Measurements from ENCODE around the gene UBLCP1. TPM values are rescaled to one million over a fixed set of nuclear protein-coding genes. Genes with fewer than 3 reads are reported as not detected.
"Not testable (repeated sequence)": the region's sequence is repeated elsewhere in the genome, so short reads cannot be mapped to it uniquely, and the experiment has no call there.

The UBLCP1 gene
- polyA plus RNA-seq, 1 donor, result 25.4 TPM

DNA sequence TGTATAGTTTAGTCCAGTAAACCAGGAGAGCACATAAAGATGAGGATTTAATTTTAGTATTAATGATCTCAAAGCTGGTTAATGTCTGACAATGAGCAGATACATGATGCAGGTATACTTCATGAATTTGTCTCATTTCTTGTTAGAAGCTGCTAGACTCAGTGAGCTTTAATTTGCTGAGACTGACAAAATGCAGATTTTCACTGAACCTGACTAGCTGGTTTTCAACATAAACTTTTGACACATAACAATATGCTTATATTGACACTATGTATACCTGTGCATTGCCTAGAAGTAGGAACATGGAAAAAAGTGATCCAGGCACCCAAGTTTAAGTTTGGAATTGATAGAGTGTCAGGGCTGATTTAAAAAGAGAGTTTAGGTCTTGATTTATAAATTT lies 10.8 kb downstream of the UBLCP1 start:
- Histone ChIP-seq H3K27me3 (ENCODE audit: control insufficient read depth, insufficient read depth, low read length) (no peaks in the 10 kb centered on the region), H3K4me1 (ENCODE audit: control insufficient read depth, insufficient read depth, low read length) (no peaks in the 10 kb centered on the region), H3K4me3 (ENCODE audit: low read length) (no peak overlapping the region), H3K36me3 (ENCODE audit: control insufficient read depth, insufficient read depth, low read length) (peaks cover 33% of the 10 kb centered on the region), H3K27ac (ENCODE audit: low read length) (no peak overlapping the region), H3K9me3 (ENCODE audit: control insufficient read depth, low read depth, low read length) (no peaks in the 10 kb centered on the region)
- no peak for DNase-seq

- Histone ChIP-seq H3K27me3 (ENCODE audit: control insufficient read depth, insufficient read depth, low read length) (no peaks in the 10 kb centered on the region), H3K36me3 (ENCODE audit: control insufficient read depth, insufficient read depth, low read length) (peaks cover 35% of the 10 kb centered on the region), H3K4me1 (ENCODE audit: control insufficient read depth, insufficient read depth, low read length) (no peaks in the 10 kb centered on the region), H3K27ac (ENCODE audit: low read length) (no peak overlapping the region), H3K4me3 (ENCODE audit: low read length) (no peak overlapping the region), H3K9me3 (ENCODE audit: control insufficient read depth, low read depth, low read length) (no peaks in the 10 kb centered on the region)
- DNase-seq, result no peak
Measured at GRCh38 chr5:159274676-159275075, 11.6 kb downstream of the UBLCP1 start.

GRCh38 chr5:159286420-159287035 lies 23.4 kb downstream of the UBLCP1 start:
- peak in 1 of 2 donors; percentile 8 for DNase-seq

GRCh38 chr5:159290741-159291140 lies 27.7 kb downstream of the UBLCP1 start:
- no peaks in the 10 kb centered on the region for H3K36me3 ChIP-seq (ENCODE audit: control insufficient read depth, insufficient read depth, low read length)
- no peaks in the 10 kb centered on the region for H3K4me1 ChIP-seq (ENCODE audit: control insufficient read depth, insufficient read depth, low read length)
- no peaks in the 10 kb centered on the region for H3K9me3 ChIP-seq (ENCODE audit: control insufficient read depth, low read depth, low read length)
- DNase-seq, result no peak
- no peaks in the 10 kb centered on the region for H3K27me3 ChIP-seq (ENCODE audit: control insufficient read depth, insufficient read depth, low read length)
- WGBS (ENCODE audit: insufficient coverage, low lambda C conversion rate), result 86% methylated on average over 1 of the region's 4 CpGs
- H3K27ac ChIP-seq (ENCODE audit: low read length), result no peak overlapping the region
- no peak overlapping the region for H3K4me3 ChIP-seq (ENCODE audit: low read length)

More at GRCh38 chr5:159286420-159287035, 23.4 kb downstream of the UBLCP1 start:
- H3K36me3 ChIP-seq (ENCODE audit: control insufficient read depth, insufficient read depth, low read length), result peaks cover 5% of the 10 kb centered on the region
- H3K27ac ChIP-seq (ENCODE audit: low read length), result no peak overlapping the region
- no peaks in the 10 kb centered on the region for H3K27me3 ChIP-seq (ENCODE audit: control insufficient read depth, insufficient read depth, low read length)
- H3K9me3 ChIP-seq (ENCODE audit: control insufficient read depth, low read depth, low read length), result no peaks in the 10 kb centered on the region
- WGBS (ENCODE audit: insufficient coverage, low lambda C conversion rate), result 90% methylated on average over 4 of the region's 8 CpGs
- H3K4me1 ChIP-seq (ENCODE audit: control insufficient read depth, insufficient read depth, low read length), result no peaks in the 10 kb centered on the region
- H3K4me3 ChIP-seq (ENCODE audit: low read length), result no peak overlapping the region

DNA sequence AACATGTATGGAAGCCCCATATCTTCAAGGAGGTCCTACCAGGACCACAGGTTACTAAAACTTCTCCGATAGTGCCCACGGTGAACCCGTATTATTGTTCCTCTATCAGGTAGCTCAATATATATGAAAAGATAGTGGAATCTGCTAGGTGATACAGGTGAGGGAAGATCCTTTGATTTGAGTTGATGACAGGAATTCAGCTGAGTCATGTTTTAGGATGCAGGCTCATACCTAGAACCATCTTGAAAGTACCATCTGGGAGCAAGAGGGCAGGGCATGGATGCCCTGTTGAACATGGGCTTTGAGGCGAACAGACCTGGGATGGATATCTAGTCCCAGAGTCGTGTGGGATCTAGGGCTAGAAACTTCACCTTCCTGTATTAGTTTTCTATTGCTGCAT lies 31.8 kb downstream of the UBLCP1 start:
- 100% methylated on average over 1 of the region's 5 CpGs for WGBS (ENCODE audit: insufficient coverage, low lambda C conversion rate)
- no peak for DNase-seq

DNA sequence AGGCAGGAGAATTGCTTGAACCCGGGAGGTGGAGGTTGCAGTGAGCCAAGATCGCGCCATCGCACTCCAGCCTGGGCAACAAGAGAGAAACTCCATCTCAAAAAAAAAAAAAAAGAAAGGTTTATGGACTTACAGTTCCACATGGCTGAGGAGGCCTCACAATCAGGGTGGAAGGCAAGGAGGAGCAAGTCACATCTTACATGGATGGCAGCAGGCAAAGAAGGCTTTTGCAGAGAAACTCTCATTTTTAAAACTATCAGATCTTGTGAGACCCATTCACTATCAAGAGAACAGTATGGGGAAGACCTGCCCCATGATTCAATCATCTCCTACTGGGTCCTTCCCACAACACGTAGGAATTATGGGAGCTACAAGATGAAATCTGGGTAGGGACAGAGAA lies 34.2 kb downstream of the UBLCP1 start:
- not testable (repeated sequence) for H3K36me3 ChIP-seq (ENCODE audit: control insufficient read depth, insufficient read depth, low read length); H3K27ac ChIP-seq (ENCODE audit: low read length); H3K4me1 ChIP-seq (ENCODE audit: control insufficient read depth, insufficient read depth, low read length); DNase-seq; H3K4me3 ChIP-seq (ENCODE audit: low read length); H3K27me3 ChIP-seq (ENCODE audit: control insufficient read depth, insufficient read depth, low read length); H3K9me3 ChIP-seq (ENCODE audit: control insufficient read depth, low read depth, low read length)
- 80% methylated on average over 1 of the region's 5 CpGs for WGBS (ENCODE audit: insufficient coverage, low lambda C conversion rate)

More for the DNA sequence above, 31.8 kb downstream of the UBLCP1 start:
- H3K36me3 ChIP-seq (ENCODE audit: control insufficient read depth, insufficient read depth, low read length), result no peaks in the 10 kb centered on the region
- no peak overlapping the region for H3K27ac ChIP-seq (ENCODE audit: low read length)
- H3K4me1 ChIP-seq (ENCODE audit: control insufficient read depth, insufficient read depth, low read length), result no peaks in the 10 kb centered on the region
- no peaks in the 10 kb centered on the region for H3K27me3 ChIP-seq (ENCODE audit: control insufficient read depth, insufficient read depth, low read length)
- H3K4me3 ChIP-seq (ENCODE audit: low read length), result no peak overlapping the region
- H3K9me3 ChIP-seq (ENCODE audit: control insufficient read depth, low read depth, low read length), result no peaks in the 10 kb centered on the region

DNA sequence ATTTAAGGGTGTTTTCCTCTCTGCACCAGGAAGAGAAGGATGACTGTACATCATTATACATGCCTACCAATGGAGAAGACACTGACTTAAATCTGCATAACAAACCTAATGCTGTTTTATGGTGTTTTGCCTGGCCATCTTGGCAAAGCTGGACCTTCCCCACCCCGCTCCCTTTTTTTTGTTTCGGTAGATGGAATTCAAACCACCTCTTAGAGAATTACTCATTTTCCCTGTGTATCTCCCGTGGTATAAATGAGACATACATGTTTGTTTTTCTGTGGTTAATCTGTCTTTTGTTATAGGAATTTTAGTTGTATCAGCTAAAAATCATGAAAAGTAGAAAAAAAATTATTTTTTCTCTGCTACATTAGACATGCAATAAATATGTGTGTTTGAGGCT lies 38.4 kb downstream of the UBLCP1 start:
- peaks cover 16% of the 10 kb centered on the region for H3K27me3 ChIP-seq (ENCODE audit: control insufficient read depth, insufficient read depth, low read length)
- H3K9me3 ChIP-seq (ENCODE audit: control insufficient read depth, low read depth, low read length), result peaks cover 5% of the 10 kb centered on the region
- H3K36me3 ChIP-seq (ENCODE audit: control insufficient read depth, insufficient read depth, low read length), result no peaks in the 10 kb centered on the region
- no peak overlapping the region for H3K27ac ChIP-seq (ENCODE audit: low read length)
- no peak for DNase-seq
- 83% methylated on average over 1 of the region's 3 CpGs for WGBS (ENCODE audit: insufficient coverage, low lambda C conversion rate)
- H3K4me1 ChIP-seq (ENCODE audit: control insufficient read depth, insufficient read depth, low read length), result no peaks in the 10 kb centered on the region
- no peak overlapping the region for H3K4me3 ChIP-seq (ENCODE audit: low read length)

DNA sequence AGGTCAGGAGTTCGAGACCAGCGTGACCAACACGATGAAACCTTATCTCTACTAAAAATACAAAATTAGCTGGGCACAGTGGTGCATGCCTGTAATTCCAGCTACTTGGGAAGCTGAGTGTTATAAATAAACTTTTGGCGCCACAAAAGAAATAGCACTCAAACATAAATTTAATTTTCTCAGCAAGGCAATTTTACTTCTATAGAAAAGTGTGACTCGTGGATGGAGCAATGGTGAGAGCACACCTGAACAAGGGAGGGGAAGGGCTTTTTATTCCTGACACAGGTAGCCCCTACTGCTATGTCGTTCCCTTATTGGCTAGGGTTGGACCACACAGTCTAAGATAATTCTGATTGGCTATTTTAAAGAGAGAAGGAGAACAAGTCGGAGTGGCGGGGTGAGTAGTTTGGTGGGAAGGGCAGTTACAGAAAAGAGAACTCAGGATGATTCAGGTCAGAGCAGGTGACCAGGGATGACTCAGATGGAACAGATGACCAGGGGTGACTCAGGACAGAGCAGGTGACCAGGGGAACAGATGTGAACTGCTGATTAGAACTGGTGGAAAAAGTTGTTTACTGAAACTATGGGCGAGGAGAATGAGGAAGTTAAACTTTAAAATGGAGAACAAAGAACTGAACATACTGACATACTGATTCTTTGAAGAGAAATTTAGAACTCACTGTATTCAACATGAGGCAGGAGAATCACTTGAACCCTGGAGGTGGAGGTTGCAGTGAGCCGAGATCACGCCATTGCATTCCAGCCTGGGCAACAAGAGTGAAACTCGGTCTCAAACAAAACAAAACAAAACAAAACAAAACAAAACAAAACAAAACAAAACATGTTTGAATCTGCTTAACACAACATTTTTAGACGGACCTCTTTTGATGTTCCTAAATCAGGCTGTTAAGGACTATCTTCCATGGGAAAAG lies 39.1 kb downstream of the UBLCP1 start:
- not testable (repeated sequence) for H3K27ac ChIP-seq (ENCODE audit: low read length); H3K4me1 ChIP-seq (ENCODE audit: control insufficient read depth, insufficient read depth, low read length); DNase-seq; H3K9me3 ChIP-seq (ENCODE audit: control insufficient read depth, low read depth, low read length); H3K36me3 ChIP-seq (ENCODE audit: control insufficient read depth, insufficient read depth, low read length); H3K4me3 ChIP-seq (ENCODE audit: low read length)
- H3K27me3 ChIP-seq (ENCODE audit: control insufficient read depth, insufficient read depth, low read length), result peaks cover 21% of the 10 kb centered on the region
- 83% methylated on average over 3 of the region's 13 CpGs for WGBS (ENCODE audit: insufficient coverage, low lambda C conversion rate)

- Histone ChIP-seq H3K27ac (ENCODE audit: low read length) (no peak overlapping the region), H3K36me3 (ENCODE audit: control insufficient read depth, insufficient read depth, low read length) (no peaks in the 10 kb centered on the region), H3K4me3 (ENCODE audit: low read length) (no peak overlapping the region), H3K27me3 (ENCODE audit: control insufficient read depth, insufficient read depth, low read length) (peaks cover 28% of the 10 kb centered on the region), H3K9me3 (ENCODE audit: control insufficient read depth, low read depth, low read length) (peaks cover 5% of the 10 kb centered on the region), H3K4me1 (ENCODE audit: control insufficient read depth, insufficient read depth, low read length) (no peaks in the 10 kb centered on the region)
- WGBS (ENCODE audit: insufficient coverage, low lambda C conversion rate), result no CpG with 5 or more reads among the region's 4 CpGs
- no peak for DNase-seq
Measured at GRCh38 chr5:159303286-159303685, 40.2 kb downstream of the UBLCP1 start.

DNA sequence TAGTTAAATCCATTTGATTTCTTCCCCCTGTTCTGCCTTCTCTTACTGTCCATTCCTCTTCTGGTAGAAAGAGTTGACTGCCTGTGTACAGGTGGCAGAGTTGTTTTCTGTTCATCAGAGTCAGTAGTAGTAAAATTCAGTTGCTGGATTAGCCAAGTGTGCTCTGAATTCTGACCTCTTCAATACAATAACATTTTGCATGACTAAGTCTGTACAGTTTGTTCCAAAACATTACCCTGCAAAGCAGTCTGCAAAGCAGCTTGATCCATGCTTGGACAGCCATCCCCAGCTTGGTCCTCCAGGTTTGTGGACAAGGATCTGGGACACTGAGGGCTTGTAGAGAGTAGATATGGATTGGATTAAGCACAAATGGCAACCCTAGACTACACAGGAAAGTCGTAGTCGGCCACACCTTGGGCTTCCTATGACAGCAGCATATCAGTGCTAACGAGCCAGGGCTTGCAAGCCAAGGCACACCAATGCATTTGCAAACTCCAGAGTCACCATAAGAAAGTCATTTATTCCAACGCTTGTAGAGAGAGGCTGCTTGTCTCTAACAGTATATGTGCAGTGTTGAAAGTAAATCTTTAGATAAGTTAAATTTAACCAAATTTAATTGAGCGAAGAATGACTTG lies 42.0 kb downstream of the UBLCP1 start:
- peaks cover 42% of the 10 kb centered on the region for H3K27me3 ChIP-seq (ENCODE audit: control insufficient read depth, insufficient read depth, low read length)

More for the DNA sequence above, 42.0 kb downstream of the UBLCP1 start:
- no CpG with 5 or more reads among the region's 5 CpGs for WGBS (ENCODE audit: insufficient coverage, low lambda C conversion rate)
- Histone ChIP-seq H3K9me3 (ENCODE audit: control insufficient read depth, low read depth, low read length) (peaks cover 5% of the 10 kb centered on the region), H3K4me1 (ENCODE audit: control insufficient read depth, insufficient read depth, low read length) (no peaks in the 10 kb centered on the region), H3K36me3 (ENCODE audit: control insufficient read depth, insufficient read depth, low read length) (no peaks in the 10 kb centered on the region), H3K4me3 (ENCODE audit: low read length) (no peak overlapping the region), H3K27ac (ENCODE audit: low read length) (no peak overlapping the region)
- DNase-seq, result no peak

Data from large intestine (tissue), 3 donors.